Gastroesophageal sphincter (tissue), 4 donors: Measurements from ENCODE around the gene TMEM191C. TPM values are rescaled to one million over a fixed set of nuclear protein-coding genes. Genes with fewer than 3 reads are reported as not detected.

Source experiments
- ATAC-seq: fragments of 150-250 bp; one replicate; pipeline ENCODE4 v1.9.1; 2016; ENCODE audit warnings: mild to moderate bottlenecking, moderate library complexity
- H3K27ac ChIP-seq, 4 donors: fragments of 200-600 bp; sonication (generic) in 3 of 4; 1 replicate in 3 of 4; 2 replicates in 1 of 4; pipeline ENCODE4 v1.5.1; 2016 to 2019
- H3K27me3 ChIP-seq: fragments of 200-600 bp; sonication (generic); one replicate; pipeline ENCODE4 v1.5.1; 2019
- H3K36me3 ChIP-seq, 2 donors: fragments of 200-600 bp; sonication (generic); one replicate each; pipeline ENCODE4 v1.5.1; 2019; ENCODE audit warnings: control low read depth in 1 of 2
- H3K4me1 ChIP-seq, 3 donors: fragments of 200-600 bp; sonication (generic); 1 replicate in 2 of 3; 2 replicates in 1 of 3; pipeline ENCODE4 v1.5.1; 2016 to 2019; ENCODE audit warnings: control low read depth in 2 of 3
- H3K4me3 ChIP-seq, 2 donors: fragments of 200-600 bp; sonication (generic); one replicate each; pipeline ENCODE4 v1.5.1; 2019; ENCODE audit warnings: mild to moderate bottlenecking in 1 of 2, moderate library complexity in 1 of 2
- H3K9me3 ChIP-seq, 3 donors: fragments of 200-600 bp; sonication (generic); one replicate each; pipeline ENCODE4 v1.5.1; 2017 to 2019; ENCODE audit warnings: control low read depth in 2 of 3
- CTCF ChIP-seq, 4 experiments: fragments of 200-600 bp in 2 of 4; fragments of 450-650 bp in 2 of 4; sonication (generic) in 1 of 4; IDR thresholded peaks; one replicate each; pipeline ENCODE4 v1.5.1; 2017 to 2019; ENCODE audit warnings: antibody characterized with exemption in 4 of 4, mild to moderate bottlenecking in 2 of 4, moderate library complexity in 2 of 4
- EP300 ChIP-seq: sonication (generic); formaldehyde crosslinking; IDR thresholded peaks from one replicate; pipeline ENCODE4 v1.6.1; 2017; ENCODE audit warnings: antibody characterized with exemption, mild to moderate bottlenecking
- POLR2A ChIP-seq, 2 donors: fragments of 450-650 bp; IDR thresholded peaks; one replicate each; pipeline ENCODE4 v1.6.1; 2017; ENCODE audit warnings: antibody characterized with exemption in 2 of 2, mild to moderate bottlenecking in 2 of 2, moderate library complexity in 1 of 2
- POLR2AphosphoS5 ChIP-seq: sonication (generic); formaldehyde crosslinking; IDR thresholded peaks from one replicate; pipeline ENCODE4 v1.6.1; 2017; ENCODE audit warnings: antibody characterized with exemption
- WGBS, 2 donors: methylation state at CpG; one replicate each; pipeline ENCODE4 v1.1.5; 2018; ENCODE audit warnings: low coverage in 1 of 2; 5-methylcytosine and 5-hydroxymethylcytosine counted together
- total RNA-seq, 4 donors: library from RNA; depleted of rRNA; stranded (reverse); fragments of >200 nt; gene quantifications; one replicate each; pipeline ENCODE4 v1.1.0, GENCODE V29; 2016

The TMEM191C gene
- total RNA-seq, 4 donors from 2014 or later, result 0.15 to 4.4 (median 0.27) TPM; not detected in 1

GRCh38 chr22:21445437-21446127, 21.6 kb upstream of the TMEM191C start:
- H3K36me3 ChIP-seq, result peaks cover 0 to 58% of the 10 kb centered on the region in 2 donors
- H3K9me3 ChIP-seq, result no peaks in the 10 kb centered on the region
- H3K27ac ChIP-seq, result no peak overlapping the region
- no peak overlapping the region for H3K4me3 ChIP-seq
- no peak for TF ChIP-seq CTCF (IDR thresholded peaks at IDR 0.05)
- TF ChIP-seq EP300, result no peak
- TF ChIP-seq POLR2A (IDR thresholded peaks at IDR 0.05), result no peak
- TF ChIP-seq POLR2AphosphoS5, result no peak
- H3K4me1 ChIP-seq, result peaks cover 0 to 20% (median 0%) of the 10 kb centered on the region in 3 donors
- WGBS, 2 donors, result 86% methylated on average over 2 of the region's 27 CpGs; no CpG with 5 or more reads in 1 of the 2 donors
- H3K27me3 ChIP-seq, result no peaks in the 10 kb centered on the region
- no peak for ATAC-seq

DNA sequence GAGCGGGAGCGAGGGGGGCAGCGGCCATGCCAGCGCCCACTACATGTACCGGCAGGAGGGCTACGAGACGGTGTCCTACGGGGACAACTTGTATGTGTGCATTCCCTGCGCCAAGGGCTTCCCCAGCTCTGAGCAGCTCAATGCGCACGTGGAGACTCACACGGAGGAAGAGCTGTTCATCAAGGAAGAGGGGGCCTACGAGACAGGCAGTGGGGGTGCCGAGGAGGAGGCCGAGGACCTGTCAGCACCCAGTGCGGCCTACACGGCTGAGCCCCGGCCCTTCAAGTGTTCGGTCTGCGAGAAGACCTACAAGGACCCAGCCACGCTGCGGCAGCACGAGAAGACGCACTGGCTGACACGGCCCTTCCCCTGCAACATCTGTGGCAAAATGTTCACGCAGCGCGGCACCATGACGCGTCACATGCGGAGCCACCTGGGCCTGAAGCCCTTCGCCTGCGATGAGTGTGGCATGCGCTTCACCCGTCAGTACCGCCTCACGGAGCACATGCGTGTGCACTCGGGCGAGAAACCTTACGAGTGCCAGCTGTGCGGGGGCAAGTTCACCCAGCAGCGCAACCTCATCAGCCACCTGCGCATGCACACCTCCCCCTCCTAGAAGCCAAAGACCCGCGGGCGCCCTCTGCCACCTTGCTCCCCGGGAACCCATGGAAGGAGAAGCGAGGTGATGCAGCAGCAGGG, 20.9 kb upstream of the TMEM191C start:
- no peaks in the 10 kb centered on the region for H3K27me3 ChIP-seq
- H3K36me3 ChIP-seq, result peaks cover 0 to 58% of the 10 kb centered on the region in 2 donors
- peaks cover 0 to 17% (median 0%) of the 10 kb centered on the region in 3 donors for H3K4me1 ChIP-seq
- TF ChIP-seq POLR2AphosphoS5, result no peak
- no peak for TF ChIP-seq CTCF (IDR thresholded peaks at IDR 0.05)
- no peak overlapping the region for H3K4me3 ChIP-seq
- H3K9me3 ChIP-seq, result no peaks in the 10 kb centered on the region
- ATAC-seq, result no peak
- WGBS, 2 donors, result 89% methylated on average over 11 of the region's 49 CpGs; no CpG with 5 or more reads in 1 of the 2 donors
- no peak overlapping the region for H3K27ac ChIP-seq

GRCh38 chr22:21446827-21447690, 20.1 kb upstream of the TMEM191C start:
- peaks cover 0 to 58% of the 10 kb centered on the region in 2 donors for H3K36me3 ChIP-seq
- no peak for ATAC-seq
- no peak overlapping the region for H3K4me3 ChIP-seq
- H3K27ac ChIP-seq, result no peak overlapping the region
- no peaks in the 10 kb centered on the region for H3K27me3 ChIP-seq
- no peak for TF ChIP-seq EP300
- no peak for TF ChIP-seq CTCF (IDR thresholded peaks at IDR 0.05)
- TF ChIP-seq POLR2A (IDR thresholded peaks at IDR 0.05), result no peak
- TF ChIP-seq POLR2AphosphoS5, result no peak
- no peaks in the 10 kb centered on the region for H3K9me3 ChIP-seq
- WGBS, 2 donors, result 86 to 89% methylated on average over 10 to 13 of the region's 33 CpGs
- H3K4me1 ChIP-seq, result peaks cover 0 to 16% (median 0%) of the 10 kb centered on the region in 3 donors

DNA sequence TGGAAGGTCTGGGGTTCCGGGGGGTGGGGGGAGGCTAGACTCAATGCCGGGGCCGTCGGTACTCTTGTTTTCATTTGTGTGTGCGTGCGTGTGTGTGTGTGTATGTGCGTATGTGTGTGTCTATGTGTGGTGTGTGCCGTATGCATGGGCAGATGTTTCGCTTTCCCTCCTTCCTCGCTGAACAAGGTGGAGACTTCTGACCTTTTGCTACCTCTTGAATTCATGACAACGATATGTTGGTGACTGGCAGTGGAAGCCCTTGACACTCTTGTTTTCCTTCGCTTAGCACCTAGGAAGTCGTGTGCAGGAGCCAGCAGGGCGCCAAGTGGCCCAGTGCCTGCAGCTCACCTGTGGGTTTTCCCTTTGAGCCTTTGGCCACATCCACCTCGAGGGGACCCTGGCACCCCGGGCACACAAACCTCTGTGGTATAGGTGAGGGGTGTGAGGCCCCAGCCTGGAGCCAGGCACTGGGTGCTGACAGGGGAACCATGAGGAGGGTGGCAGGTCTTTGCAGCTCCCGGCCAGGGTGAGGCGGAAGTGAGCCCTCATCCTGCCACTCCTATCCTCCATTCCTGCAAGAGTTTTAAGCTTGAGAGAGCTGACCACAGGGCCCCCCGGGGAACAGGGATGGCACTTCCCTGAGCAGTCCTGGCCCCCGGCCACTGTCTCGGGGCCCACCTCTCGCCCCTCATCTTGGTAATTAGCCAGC, 19.3 kb upstream of the TMEM191C start:
- ATAC-seq, result no peak
- Histone ChIP-seq H3K4me3 (no peak overlapping the region), H3K4me1 (peaks cover 0 to 14% (median 0%) of the 10 kb centered on the region in 3 donors), H3K27ac (no peak overlapping the region), H3K9me3 (no peaks in the 10 kb centered on the region), H3K36me3 (peaks cover 0 to 57% of the 10 kb centered on the region in 2 donors), H3K27me3 (no peaks in the 10 kb centered on the region)
- TF ChIP-seq POLR2A (IDR thresholded peaks at IDR 0.05) (no peak), EP300 (no peak), CTCF (IDR thresholded peaks at IDR 0.05) (no peak), POLR2AphosphoS5 (no peak)
- 66 to 88% methylated on average over 5 to 12 of the region's 22 CpGs for WGBS, 2 donors
